H9 (cell line): ENCODE data around the gene IFNGR1. TPM values are rescaled to one million over a fixed set of nuclear protein-coding genes. Genes with fewer than 3 reads are reported as not detected.

ENCODE experiments used
- DNase-seq: peaks from one replicate; pipeline ENCODE4 v3.0.0-alpha.2; 2017
- H2AFZ ChIP-seq: one replicate; pipeline ENCODE4 v1.6.1; 2013; ENCODE audit warnings: mild to moderate bottlenecking, low read length, control low read depth, moderate library complexity
- H2AK5ac ChIP-seq: 2 replicates; pipeline ENCODE4 v1.6.1; 2013; ENCODE audit warnings: low read length, control low read depth, mixed read lengths; ENCODE audit not compliant: insufficient read length
- H2BK120ac ChIP-seq: one replicate; pipeline ENCODE4 v1.6.1; 2013; ENCODE audit warnings: low read depth, mild to moderate bottlenecking, low read length, control low read depth, inconsistent platforms; ENCODE audit not compliant: poor library complexity, severe bottlenecking
- H2BK12ac ChIP-seq: 2 replicates; pipeline ENCODE4 v1.6.1; 2013; ENCODE audit warnings: low read length, control low read depth, mixed read lengths, low read depth; ENCODE audit not compliant: insufficient read length
- H2BK15ac ChIP-seq: 2 replicates; pipeline ENCODE4 v1.6.1; 2013; ENCODE audit warnings: low read depth, low read length, control low read depth
- H2BK20ac ChIP-seq: one replicate; pipeline ENCODE4 v1.6.1; 2013; ENCODE audit warnings: low read depth, mild to moderate bottlenecking, low read length, control low read depth, inconsistent platforms; ENCODE audit not compliant: poor library complexity, severe bottlenecking
- H2BK5ac ChIP-seq: 2 replicates; pipeline ENCODE4 v1.6.1; 2013; ENCODE audit warnings: low read length, control low read depth, mixed read lengths; ENCODE audit not compliant: insufficient read length
- H3K14ac ChIP-seq: 2 replicates; pipeline ENCODE4 v1.6.1; 2013; ENCODE audit warnings: low read length, control low read depth; ENCODE audit not compliant: insufficient read depth
- H3K18ac ChIP-seq: 2 replicates; pipeline ENCODE4 v1.6.1; 2013; ENCODE audit warnings: low read depth, mild to moderate bottlenecking, mixed read lengths, low read length, control low read depth; ENCODE audit not compliant: insufficient read length
- H3K23ac ChIP-seq: 2 replicates; pipeline ENCODE4 v1.6.1; 2013; ENCODE audit warnings: low read length, control low read depth, mixed read lengths, low read depth; ENCODE audit not compliant: insufficient read length
- H3K23me2 ChIP-seq: 2 replicates; pipeline ENCODE4 v1.6.1; 2013; ENCODE audit warnings: low read depth, mild to moderate bottlenecking, mixed read lengths, low read length, control low read depth; ENCODE audit not compliant: insufficient read length, poor library complexity, severe bottlenecking
- H3K27ac ChIP-seq: 2 replicates; pipeline ENCODE4 v1.5.1; 2013; ENCODE audit warnings: low read length, control low read depth, mixed read lengths, low read depth; ENCODE audit not compliant: insufficient read length
- H3K27me3 ChIP-seq: 2 replicates; pipeline ENCODE4 v1.6.1; 2013; ENCODE audit warnings: low read length, control low read depth, inconsistent platforms; ENCODE audit not compliant: insufficient read depth
- H3K4ac ChIP-seq: 2 replicates; pipeline ENCODE4 v1.6.1; 2013; ENCODE audit warnings: low read depth, mild to moderate bottlenecking, control low read depth, inconsistent platforms, low read length, moderate library complexity
- H3K4me1 ChIP-seq: 2 replicates; pipeline ENCODE4 v1.6.1; 2013; ENCODE audit warnings: low read length, control low read depth, inconsistent platforms; ENCODE audit not compliant: insufficient read depth
- H3K4me2 ChIP-seq: 2 replicates; pipeline ENCODE4 v1.6.1; 2013; ENCODE audit warnings: low read length, control low read depth, mixed read lengths; ENCODE audit not compliant: insufficient read length, insufficient read depth
- H3K56ac ChIP-seq: 2 replicates; pipeline ENCODE4 v1.6.1; 2013; ENCODE audit warnings: low read depth, mild to moderate bottlenecking, mixed read lengths, low read length, control low read depth; ENCODE audit not compliant: insufficient read length
- H3K79me1 ChIP-seq: 2 replicates; pipeline ENCODE4 v1.6.1; 2013; ENCODE audit warnings: low read depth, mild to moderate bottlenecking, moderate library complexity, low read length, control low read depth, inconsistent platforms; ENCODE audit not compliant: insufficient read depth, poor library complexity, severe bottlenecking
- H3K79me2 ChIP-seq: 2 replicates; pipeline ENCODE4 v1.6.1; 2013; ENCODE audit warnings: low read length, control low read depth, inconsistent platforms; ENCODE audit not compliant: insufficient read depth
- H3K9ac ChIP-seq: 2 replicates; pipeline ENCODE4 v1.6.1; 2013; ENCODE audit warnings: low read length, control low read depth, mixed read lengths; ENCODE audit not compliant: insufficient read length; ENCODE audit errors: extremely low read depth
- H3K9me3 ChIP-seq: one replicate; pipeline ENCODE4 v1.6.1; 2013; ENCODE audit warnings: low read depth, low read length, inconsistent platforms; ENCODE audit not compliant: control insufficient read depth
- H3T11ph ChIP-seq: one replicate; pipeline ENCODE4 v1.6.1; 2013; ENCODE audit warnings: mild to moderate bottlenecking, low read length, control low read depth, inconsistent platforms
- H4K20me1 ChIP-seq: one replicate; pipeline ENCODE4 v1.6.1; 2013; ENCODE audit not compliant: control insufficient read depth, insufficient read length, insufficient read depth
- H4K5ac ChIP-seq: 2 replicates; pipeline ENCODE4 v1.6.1; 2013; ENCODE audit warnings: low read depth, mild to moderate bottlenecking, mixed read lengths, low read length, control low read depth; ENCODE audit not compliant: insufficient read length
- H4K8ac ChIP-seq: replicated peaks from 2 replicates; pipeline ENCODE4 v1.6.1; 2013; ENCODE audit warnings: low read length, control low read depth, mixed read lengths, low read depth; ENCODE audit not compliant: insufficient read length
- H4K91ac ChIP-seq: 2 replicates; pipeline ENCODE4 v1.6.1; 2013; ENCODE audit warnings: low read depth, mild to moderate bottlenecking, moderate library complexity, mixed read lengths, low read length, control low read depth; ENCODE audit not compliant: insufficient read length
- H3K27ac Mint-ChIP-seq, 3 experiments: 2 replicates in 2 of 3; 3 replicates in 1 of 3; pipeline ENCODE4 v1.8.0; 2020 to 2021; ENCODE audit warnings: mixed read lengths in 3 of 3, mild to moderate bottlenecking in 1 of 3, moderate library complexity in 1 of 3
- H3K27me3 Mint-ChIP-seq: 2 replicates; pipeline ENCODE4 v1.8.0; 2021; ENCODE audit warnings: low read depth, mild to moderate bottlenecking, moderate library complexity, mixed read lengths
- H3K36me3 Mint-ChIP-seq, 3 experiments: 2 replicates in 2 of 3; 3 replicates in 1 of 3; pipeline ENCODE4 v1.8.0; 2020 to 2021; ENCODE audit warnings: low read depth in 3 of 3, mixed read lengths in 3 of 3; ENCODE audit not compliant: insufficient read depth in 1 of 3
- H3K4me1 Mint-ChIP-seq, 2 experiments: 2 replicates each; pipeline ENCODE4 v1.8.0; 2020; ENCODE audit warnings: mixed read lengths in 2 of 2
- H3K4me3 Mint-ChIP-seq, 2 experiments: 2 replicates in 1 of 2; 3 replicates in 1 of 2; pipeline ENCODE4 v1.8.0; 2020 to 2021; ENCODE audit warnings: mild to moderate bottlenecking in 2 of 2, mixed read lengths in 2 of 2, moderate library complexity in 1 of 2
- H3K9me3 Mint-ChIP-seq, 2 experiments: 2 replicates in 1 of 2; 3 replicates in 1 of 2; pipeline ENCODE4 v1.8.0; 2020; ENCODE audit warnings: mild to moderate bottlenecking in 2 of 2, mixed read lengths in 2 of 2, moderate library complexity in 1 of 2
- CTCF ChIP-seq: fragments of 200-600 bp; sonication (generic); conservative IDR thresholded peaks from 3 replicates; pipeline ENCODE4 v1.8.0; 2021; ENCODE audit warnings: antibody characterized with exemption, mild to moderate bottlenecking
- WGBS: extraction: QIAGEN DNeasy Blood & Tissue Kit; methylation state at CpG from one replicate; pipeline ENCODE4 v1.1.7; 2013; ENCODE audit warnings: missing lambda C conversion rate, low lambda C conversion rate, mixed read lengths; ENCODE audit not compliant: insufficient read length; ENCODE audit errors: extremely low coverage; 5-methylcytosine and 5-hydroxymethylcytosine counted together
- total RNA-seq: library from RNA; stranded (reverse); gene quantifications from 2 replicates; pipeline ENCODE4 v1.2.1, GENCODE V29; 2021

The IFNGR1 gene
- total RNA-seq, 1 experiment from 2014 or later = 32.2 TPM

- Histone ChIP-seq H2AK5ac (no peak overlapping the region), H3K4me2 (no peak overlapping the region), H2BK5ac (no peak overlapping the region), H4K8ac (no peak overlapping the region), H3K9ac (no peak overlapping the region), H3K23me2 (no peaks in the 10 kb centered on the region), H3K79me2 (no peaks in the 10 kb centered on the region), H3K79me1 (no peaks in the 10 kb centered on the region), H3K56ac (no peak overlapping the region), H2BK20ac (no peak overlapping the region), H3K4ac (no peak overlapping the region), H3K23ac (no peak overlapping the region), H3K14ac (no peak overlapping the region), H3K9me3 (no peaks in the 10 kb centered on the region), H2BK120ac (no peak overlapping the region), H3K18ac (no peak overlapping the region), H3K27me3 (no peaks in the 10 kb centered on the region), H2BK12ac (no peak overlapping the region), H4K91ac (no peak overlapping the region), H2AFZ (no peak overlapping the region), H2BK15ac (no peak overlapping the region), H4K5ac (no peak overlapping the region), H3K27ac (no peak overlapping the region), H3K4me1 (no peaks in the 10 kb centered on the region), H3T11ph (no peak overlapping the region), H4K20me1 (no peaks in the 10 kb centered on the region)
- no peak for TF ChIP-seq CTCF
- Mint-ChIP-seq H3K4me1 (peaks cover 0 to 5% of the 10 kb centered on the region in 2 experiments; a peak in 2 of 4 replicates), H3K27ac (no peak overlapping the region), H3K36me3 (peaks cover 2 to 14% (median 5%) of the 10 kb centered on the region in 3 experiments; a peak in 6 of 7 replicates), H3K4me3 (no peak overlapping the region), H3K27me3 (no peaks in the 10 kb centered on the region; the same call in 1 of the 2 replicates), H3K9me3 (peaks cover 5 to 10% of the 10 kb centered on the region in 2 experiments; a peak in 4 of 5 replicates)
- no peak for DNase-seq
- whole genome bisulfite sequencing = no CpG with 5 or more reads among the region's 3 CpGs
Observed at GRCh38 chr6:137241481-137242038, 22.4 kb upstream of the IFNGR1 start.
